CD4-positive, alpha-beta T cell treated with Interferon alpha-2 for 1 hour (primary cell): ENCODE data around the gene YWHAQ.
A peak's percentile ranks its signal among the peaks of the same experiment; 100 is the strongest.

Experiments
- DNase-seq, 2 donors: peaks; one replicate each; pipeline ENCODE4 v3.0.0-alpha.2; 2020 to 2022

The YWHAQ gene

GRCh38 chr2:9630736-9631552 is at the start of gene YWHAQ:
YWHAQ (minus strand) TSS chr2:9630997; CDS start chr2:9630452, 545 bp downstream.
- peak; percentile 99 for DNase-seq

GRCh38 chr2:9680082-9680481 is 49.3 kb upstream of the YWHAQ start:
- DNase-seq: no peak

- no peak for DNase-seq
Observed at GRCh38 chr2:9679218-9679617, 48.4 kb upstream of the YWHAQ start.

GRCh38 chr2:9678544-9678943 is 47.7 kb upstream of the YWHAQ start:
- no peak for DNase-seq

- no peak for DNase-seq
Observed at GRCh38 chr2:9675415-9676351, 44.9 kb upstream of the YWHAQ start.

- DNase-seq: no peak
Observed at GRCh38 chr2:9674891-9675414, 44.2 kb upstream of the YWHAQ start.

GRCh38 chr2:9673914-9674481 is 43.2 kb upstream of the YWHAQ start:
- DNase-seq: no peak

GRCh38 chr2:9668687-9669345 is 38.0 kb upstream of the YWHAQ start:
- no peak for DNase-seq

- no peak for DNase-seq
Observed at GRCh38 chr2:9667826-9668225, 37.0 kb upstream of the YWHAQ start.

- no peak for DNase-seq
Observed at GRCh38 chr2:9666306-9666705, 35.5 kb upstream of the YWHAQ start.

GRCh38 chr2:9665898-9666297 is 35.1 kb upstream of the YWHAQ start:
- DNase-seq: no peak

- no peak for DNase-seq
Observed at GRCh38 chr2:9664365-9664764, 33.6 kb upstream of the YWHAQ start.

- DNase-seq: no peak
Observed at GRCh38 chr2:9663008-9663879, 32.4 kb upstream of the YWHAQ start.

GRCh38 chr2:9661261-9661660 is 30.5 kb upstream of the YWHAQ start:
- DNase-seq: no peak

- no peak for DNase-seq
Observed at GRCh38 chr2:9660781-9661180, 30.0 kb upstream of the YWHAQ start.

GRCh38 chr2:9660154-9660553 is 29.4 kb upstream of the YWHAQ start:
- DNase-seq: no peak

GRCh38 chr2:9658972-9659371 is 28.2 kb upstream of the YWHAQ start:
- no peak for DNase-seq

GRCh38 chr2:9657731-9658130 is 26.9 kb upstream of the YWHAQ start:
- DNase-seq: no peak

- DNase-seq: no peak
Observed at GRCh38 chr2:9657083-9657482, 26.3 kb upstream of the YWHAQ start.

GRCh38 chr2:9656270-9656766 is 25.5 kb upstream of the YWHAQ start:
- peak; percentile 48 to 67 for DNase-seq
